GM12891 (cell line): ENCODE data around the gene UQCRFS1.

Experiments used
- PAX5 ChIP-seq: IDR thresholded peaks from 2 replicates; pipeline ENCODE4 v1.6.1; 2011; ENCODE audit warnings: low read length, moderate library complexity, mild to moderate bottlenecking; ENCODE audit not compliant: insufficient read depth, severe bottlenecking
- POLR2A ChIP-seq: IDR thresholded peaks from 2 replicates; pipeline ENCODE4 v1.6.1; 2011; ENCODE audit warnings: low read depth, low read length, control low read depth
- POLR2AphosphoS5 ChIP-seq: IDR thresholded peaks from 2 replicates; pipeline ENCODE4 v1.6.1; 2011; ENCODE audit warnings: low read depth, low read length, control low read depth
- SPI1 ChIP-seq: IDR thresholded peaks from 2 replicates; pipeline ENCODE4 v1.6.1; 2011; ENCODE audit warnings: low read depth, low read length, control low read depth
- TAF1 ChIP-seq: IDR thresholded peaks from 2 replicates; pipeline ENCODE4 v1.6.1; 2011; ENCODE audit warnings: low read depth, low read length, control low read depth

DNA sequence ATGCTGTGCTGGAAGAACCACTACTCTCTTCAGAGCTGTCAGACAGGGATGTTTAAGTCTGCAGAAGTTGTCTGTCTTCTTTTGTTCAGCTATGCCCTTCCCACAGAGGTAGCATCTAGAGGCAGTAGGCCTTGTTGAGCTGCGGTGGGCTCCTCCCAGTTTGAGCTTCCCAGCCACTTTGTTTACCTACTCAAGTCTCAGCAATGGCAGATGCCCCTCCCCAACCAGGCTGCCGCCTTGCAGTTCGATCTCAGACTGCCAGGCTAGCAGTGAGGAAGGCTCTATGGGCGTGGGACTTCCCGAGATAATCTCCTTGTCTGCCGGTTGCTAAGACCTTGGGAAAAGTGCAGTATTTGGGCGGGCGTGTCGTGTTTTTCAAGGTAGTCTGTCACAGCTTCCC, 42.1 kb upstream of the UQCRFS1 start:
- TF ChIP-seq POLR2A = no peak
- no peak for TF ChIP-seq SPI1
- no peak for TF ChIP-seq POLR2AphosphoS5
- no peak for TF ChIP-seq TAF1
- TF ChIP-seq PAX5 = no peak
